Epithelial cell of esophagus (primary cell): ENCODE measurements around the gene NAALADL2.
"Not testable (repeated sequence)": the region's sequence is repeated elsewhere in the genome, so short reads cannot be mapped to it uniquely, and the experiment has no call there.

Experiments used
- DNase-seq: peaks from one replicate; pipeline ENCODE4 v3.0.0; 2010; ENCODE audit warnings: low read depth
- H3K4me3 ChIP-seq: 2 replicates; pipeline ENCODE4 v1.5.1; 2011; ENCODE audit warnings: mild to moderate bottlenecking, low read length, control low read depth
- TF ChIP-seq, protein P1 (sequence below): IDR thresholded peaks from 2 replicates; pipeline ENCODE4 v1.5.1; 2011; ENCODE audit warnings: low read depth, mild to moderate bottlenecking, low read length, control low read depth, inconsistent platforms; ENCODE audit not compliant: insufficient read depth; ENCODE audit errors: missing control alignments

Gene NAALADL2

DNA sequence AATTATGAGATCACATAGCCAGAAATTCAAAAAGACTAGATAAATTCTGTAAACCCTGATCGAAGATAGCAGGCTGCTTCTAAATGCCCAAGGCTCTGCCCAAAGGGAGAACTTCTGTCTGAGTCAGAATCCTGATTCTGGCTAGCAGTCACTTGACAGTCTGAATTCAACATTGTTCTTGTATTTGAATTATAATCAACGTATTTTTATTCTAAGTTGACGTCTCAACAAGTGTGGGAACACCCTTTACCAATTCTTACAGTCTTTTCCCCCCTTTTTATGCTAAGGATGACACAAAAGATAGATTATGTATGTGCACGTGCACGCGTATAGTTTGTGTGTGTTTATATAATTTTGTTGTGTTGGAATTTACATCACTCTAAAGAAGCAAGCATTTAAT lies 552.8 kb downstream of the NAALADL2 start:
- no peak for DNase-seq
- TF ChIP-seq, protein P1, sequence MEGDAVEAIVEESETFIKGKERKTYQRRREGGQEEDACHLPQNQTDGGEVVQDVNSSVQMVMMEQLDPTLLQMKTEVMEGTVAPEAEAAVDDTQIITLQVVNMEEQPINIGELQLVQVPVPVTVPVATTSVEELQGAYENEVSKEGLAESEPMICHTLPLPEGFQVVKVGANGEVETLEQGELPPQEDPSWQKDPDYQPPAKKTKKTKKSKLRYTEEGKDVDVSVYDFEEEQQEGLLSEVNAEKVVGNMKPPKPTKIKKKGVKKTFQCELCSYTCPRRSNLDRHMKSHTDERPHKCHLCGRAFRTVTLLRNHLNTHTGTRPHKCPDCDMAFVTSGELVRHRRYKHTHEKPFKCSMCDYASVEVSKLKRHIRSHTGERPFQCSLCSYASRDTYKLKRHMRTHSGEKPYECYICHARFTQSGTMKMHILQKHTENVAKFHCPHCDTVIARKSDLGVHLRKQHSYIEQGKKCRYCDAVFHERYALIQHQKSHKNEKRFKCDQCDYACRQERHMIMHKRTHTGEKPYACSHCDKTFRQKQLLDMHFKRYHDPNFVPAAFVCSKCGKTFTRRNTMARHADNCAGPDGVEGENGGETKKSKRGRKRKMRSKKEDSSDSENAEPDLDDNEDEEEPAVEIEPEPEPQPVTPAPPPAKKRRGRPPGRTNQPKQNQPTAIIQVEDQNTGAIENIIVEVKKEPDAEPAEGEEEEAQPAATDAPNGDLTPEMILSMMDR = no peak
- H3K4me3 ChIP-seq = no peak overlapping the region

DNA sequence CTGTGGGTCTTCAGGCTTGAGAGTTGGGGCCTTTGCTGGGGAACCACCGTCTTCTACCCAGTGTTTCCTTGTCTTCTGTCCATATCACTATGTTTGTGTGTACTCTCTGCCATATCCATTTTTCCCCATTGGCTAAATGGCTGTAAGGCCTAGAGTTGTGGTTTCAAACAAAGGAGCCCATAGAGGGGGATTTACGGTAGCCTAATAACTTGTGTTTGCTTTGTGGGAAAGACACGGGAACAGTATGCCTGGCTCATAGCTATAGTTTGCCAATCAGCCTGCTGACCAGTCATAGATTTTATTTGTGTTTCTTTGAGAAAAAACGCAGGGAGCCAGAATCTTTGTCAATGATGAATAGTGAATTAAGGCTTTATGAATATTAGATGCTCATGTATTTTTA lies 554.8 kb downstream of the NAALADL2 start:
- H3K4me3 ChIP-seq = no peak overlapping the region
- TF ChIP-seq, protein P1 = no peak
- DNase-seq = no peak

DNA sequence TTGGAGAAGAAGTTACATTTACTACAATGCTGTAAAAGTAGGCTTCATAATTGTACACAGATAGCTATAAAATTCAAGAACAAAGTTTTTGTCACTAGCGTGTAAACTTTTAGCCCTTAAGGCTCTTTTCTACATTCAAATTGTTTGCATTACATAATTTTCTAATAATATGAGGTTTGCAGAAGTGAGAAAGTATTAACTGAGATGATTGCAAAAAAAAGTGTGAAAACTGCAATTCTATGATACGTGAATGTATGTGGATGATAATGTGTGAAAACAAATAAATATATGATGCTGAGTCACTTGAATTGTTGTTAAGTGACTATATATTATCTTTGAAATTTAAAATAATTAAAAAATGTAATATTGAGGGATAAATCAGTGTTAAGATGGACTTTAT lies 557.5 kb downstream of the NAALADL2 start:
- H3K4me3 ChIP-seq = no peak overlapping the region
- TF ChIP-seq, protein P1 = no peak
- no peak for DNase-seq

DNA sequence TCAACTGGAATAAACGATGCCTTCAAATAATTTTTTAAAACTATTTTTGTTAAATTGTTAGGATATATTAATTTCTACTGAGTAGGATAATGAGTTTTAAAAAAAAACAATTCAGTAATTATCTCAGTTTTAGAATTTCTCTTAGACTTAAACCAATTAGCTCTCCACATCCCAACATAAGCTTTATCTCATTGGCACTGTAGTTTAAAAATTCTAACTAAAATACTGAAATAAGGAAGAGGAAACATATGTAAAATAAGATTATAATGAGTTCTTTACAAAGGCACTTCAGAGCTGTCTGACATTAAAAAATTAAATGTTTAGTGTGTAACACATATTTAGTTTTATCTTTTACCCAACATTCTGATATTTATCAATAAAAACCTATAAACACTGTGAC lies 558.3 kb downstream of the NAALADL2 start:
- no peak for DNase-seq
- TF ChIP-seq, protein P1 = no peak
- no peak overlapping the region for H3K4me3 ChIP-seq

DNA sequence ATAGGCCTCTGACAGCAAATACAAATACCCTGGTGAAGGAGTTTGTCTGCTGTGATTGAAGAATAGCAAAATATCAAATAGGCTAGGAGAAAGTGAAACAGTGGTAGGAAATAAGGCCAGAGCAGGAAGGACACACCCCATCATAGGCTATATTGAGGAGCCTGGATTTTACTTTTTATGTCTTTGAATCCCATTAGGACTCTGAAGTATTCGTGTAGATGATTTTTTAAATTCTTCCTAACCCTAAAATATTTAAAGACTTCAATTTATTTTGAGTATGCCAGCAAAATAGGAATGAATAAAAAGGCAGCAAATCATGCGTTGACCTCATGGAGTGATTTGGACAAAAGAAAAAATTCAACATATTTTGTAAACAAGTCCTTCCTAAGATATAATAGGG lies 562.8 kb downstream of the NAALADL2 start:
- no peak for DNase-seq
- no peak overlapping the region for H3K4me3 ChIP-seq
- TF ChIP-seq, protein P1 = no peak

DNA sequence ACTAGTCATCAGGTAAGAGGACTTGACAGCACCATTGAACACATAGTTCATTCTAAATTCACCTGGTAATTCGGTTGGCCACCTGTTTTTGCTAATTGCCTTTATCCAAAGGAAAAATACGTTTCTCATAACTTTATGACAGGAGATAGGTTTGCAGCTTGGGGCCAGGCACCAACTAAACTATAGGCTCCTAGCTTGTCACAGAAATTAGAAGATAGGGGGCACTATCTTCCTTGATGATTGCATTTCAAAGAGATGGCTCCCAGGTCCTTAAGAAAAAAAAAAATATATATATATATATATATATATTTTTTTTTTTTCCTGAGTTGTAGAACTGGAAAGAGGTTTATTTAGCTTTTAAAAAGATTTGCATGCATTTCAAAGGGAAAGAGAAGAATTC lies 563.6 kb downstream of the NAALADL2 start:
- TF ChIP-seq, protein P1 = no peak
- peak; percentile 35 for DNase-seq
- no peak overlapping the region for H3K4me3 ChIP-seq

DNA sequence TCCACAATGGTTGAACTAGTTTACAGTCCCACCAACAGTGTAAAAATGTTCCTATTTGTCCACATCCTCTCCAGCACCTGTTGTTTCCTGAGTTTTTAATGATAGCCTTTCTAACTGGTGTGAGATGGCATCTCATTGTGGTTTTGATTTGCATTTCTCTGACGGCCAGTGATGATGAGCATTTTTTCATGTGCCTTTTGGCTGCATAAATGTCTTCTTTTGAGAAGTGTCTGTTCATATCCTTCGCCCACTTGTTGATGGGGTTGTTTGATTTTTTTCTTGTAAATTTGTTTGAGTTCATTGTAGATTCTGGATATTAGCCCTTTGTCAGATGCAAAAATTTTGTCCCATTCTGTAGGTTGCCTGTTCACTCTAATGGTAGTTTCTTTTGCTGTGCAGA lies 564.7 kb downstream of the NAALADL2 start:
- not testable (repeated sequence) for H3K4me3 ChIP-seq, DNase-seq

DNA sequence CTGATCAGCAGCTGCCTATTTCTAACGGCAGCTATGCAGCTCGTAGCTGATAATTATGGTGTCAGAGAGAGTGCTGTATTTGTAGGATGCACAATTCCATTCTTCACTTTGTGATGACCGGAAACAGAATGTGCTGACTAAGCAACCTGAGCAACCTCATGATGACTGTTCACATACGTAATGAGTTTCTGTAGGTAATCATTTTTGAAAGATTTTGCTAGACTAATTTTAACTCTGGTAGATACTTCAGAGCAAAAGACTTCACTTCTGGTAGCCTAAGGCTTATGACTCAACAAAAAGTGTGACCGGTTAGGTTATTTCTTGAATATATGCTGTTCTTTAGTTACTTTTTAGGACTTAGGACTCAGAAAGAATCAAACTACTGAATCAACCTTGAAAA lies 567.7 kb downstream of the NAALADL2 start:
- no peak overlapping the region for H3K4me3 ChIP-seq
- peak; percentile 70 for DNase-seq
- TF ChIP-seq, protein P1 = no peak
